Parathyroid adenoma (tissue), 2 donors: ENCODE data around the gene HYOU1.

Experiments
- H2AFZ ChIP-seq: fragments of 300-600 bp; sonication (generic); one replicate; pipeline ENCODE4 v1.7.0; 2017; ENCODE audit warnings: antibody characterized with exemption, mild to moderate bottlenecking
- H3K27ac ChIP-seq: fragments of 300-600 bp; sonication (generic); one replicate; pipeline ENCODE4 v1.7.0; 2017
- H3K27me3 ChIP-seq: fragments of 300-600 bp; sonication (generic); one replicate; pipeline ENCODE4 v1.7.0; 2017; ENCODE audit warnings: low read length; ENCODE audit not compliant: control insufficient read depth, insufficient read depth
- H3K36me3 ChIP-seq: fragments of 300-600 bp; sonication (generic); one replicate; pipeline ENCODE4 v1.7.0; 2017; ENCODE audit warnings: low read length; ENCODE audit not compliant: control insufficient read depth, insufficient read depth
- H3K4me1 ChIP-seq: fragments of 300-600 bp; sonication (generic); one replicate; pipeline ENCODE4 v1.7.0; 2017; ENCODE audit warnings: control low read depth
- H3K4me2 ChIP-seq: fragments of 300-600 bp; sonication (generic); one replicate; pipeline ENCODE4 v1.7.0; 2017; ENCODE audit warnings: low read length
- H3K4me3 ChIP-seq: fragments of 300-600 bp; sonication (generic); one replicate; pipeline ENCODE4 v1.7.0; 2017; ENCODE audit warnings: low read depth, low read length
- H3K79me2 ChIP-seq: fragments of 300-600 bp; sonication (generic); one replicate; pipeline ENCODE4 v1.7.0; 2017; ENCODE audit warnings: control low read depth
- H3K9ac ChIP-seq: fragments of 300-600 bp; sonication (generic); one replicate; pipeline ENCODE4 v1.7.0; 2017; ENCODE audit warnings: mild to moderate bottlenecking
- H3K9me3 ChIP-seq: fragments of 300-600 bp; sonication (generic); one replicate; pipeline ENCODE4 v1.7.0; 2017; ENCODE audit warnings: low read length; ENCODE audit not compliant: control insufficient read depth
- CTCF ChIP-seq: fragments of 300-600 bp; sonication (generic); IDR thresholded peaks from one replicate; pipeline ENCODE4 v1.7.0; 2017; ENCODE audit warnings: antibody characterized with exemption, mild to moderate bottlenecking
- donor health status: primary hyperparathyroidism.

HYOU1 gene

GRCh38 chr11:119026970-119027369, 30.0 kb downstream of the HYOU1 start:
- no peaks in the 10 kb centered on the region for H3K9me3 ChIP-seq
- H3K4me2 ChIP-seq, result no peak overlapping the region
- H3K27me3 ChIP-seq, result no peaks in the 10 kb centered on the region
- H3K27ac ChIP-seq, result no peak overlapping the region
- no peaks in the 10 kb centered on the region for H3K36me3 ChIP-seq
- no peak overlapping the region for H2AFZ ChIP-seq
- TF ChIP-seq CTCF, result no peak
- H3K79me2 ChIP-seq, result no peaks in the 10 kb centered on the region
- peaks cover 2% of the 10 kb centered on the region for H3K4me1 ChIP-seq
- no peak overlapping the region for H3K9ac ChIP-seq
- no peak overlapping the region for H3K4me3 ChIP-seq

- Histone ChIP-seq H3K9ac (no peak overlapping the region), H2AFZ (no peak overlapping the region), H3K9me3 (no peaks in the 10 kb centered on the region), H3K4me2 (no peak overlapping the region), H3K36me3 (no peaks in the 10 kb centered on the region), H3K4me1 (peaks cover 2% of the 10 kb centered on the region), H3K4me3 (no peak overlapping the region), H3K27ac (no peak overlapping the region), H3K27me3 (no peaks in the 10 kb centered on the region), H3K79me2 (no peaks in the 10 kb centered on the region)
- no peak for TF ChIP-seq CTCF
These were observed 30.8 kb downstream of the HYOU1 start for GRCh38 chr11:119025978-119026766.

- no peak overlapping the region for H3K4me3 ChIP-seq
- no peaks in the 10 kb centered on the region for H3K27me3 ChIP-seq
- no peaks in the 10 kb centered on the region for H3K36me3 ChIP-seq
- no peak for TF ChIP-seq CTCF
- no peak overlapping the region for H3K9ac ChIP-seq
- no peaks in the 10 kb centered on the region for H3K79me2 ChIP-seq
- no peaks in the 10 kb centered on the region for H3K9me3 ChIP-seq
- H3K4me2 ChIP-seq, result no peak overlapping the region
- no peak overlapping the region for H3K27ac ChIP-seq
- peaks cover 2% of the 10 kb centered on the region for H3K4me1 ChIP-seq
- no peak overlapping the region for H2AFZ ChIP-seq
These were observed 31.5 kb downstream of the HYOU1 start for GRCh38 chr11:119025541-119025940.

GRCh38 chr11:119025099-119025473, 31.9 kb downstream of the HYOU1 start:
- H3K79me2 ChIP-seq, result no peaks in the 10 kb centered on the region
- no peak for TF ChIP-seq CTCF
- H3K4me2 ChIP-seq, result no peak overlapping the region
- H3K4me1 ChIP-seq, result peaks cover 2% of the 10 kb centered on the region
- no peaks in the 10 kb centered on the region for H3K27me3 ChIP-seq
- no peak overlapping the region for H3K27ac ChIP-seq
- no peak overlapping the region for H2AFZ ChIP-seq
- H3K9ac ChIP-seq, result no peak overlapping the region
- H3K36me3 ChIP-seq, result no peaks in the 10 kb centered on the region
- H3K9me3 ChIP-seq, result no peaks in the 10 kb centered on the region
- no peak overlapping the region for H3K4me3 ChIP-seq
